ENCODE measurements around the gene SPATA21. TPM values are rescaled to one million over a fixed set of nuclear protein-coding genes. Genes with fewer than 3 reads are reported as not detected.
"Not testable (repeated sequence)": the region's sequence is repeated elsewhere in the genome, so short reads cannot be mapped to it uniquely, and the experiment has no call there.

The SPATA21 gene, protein sequence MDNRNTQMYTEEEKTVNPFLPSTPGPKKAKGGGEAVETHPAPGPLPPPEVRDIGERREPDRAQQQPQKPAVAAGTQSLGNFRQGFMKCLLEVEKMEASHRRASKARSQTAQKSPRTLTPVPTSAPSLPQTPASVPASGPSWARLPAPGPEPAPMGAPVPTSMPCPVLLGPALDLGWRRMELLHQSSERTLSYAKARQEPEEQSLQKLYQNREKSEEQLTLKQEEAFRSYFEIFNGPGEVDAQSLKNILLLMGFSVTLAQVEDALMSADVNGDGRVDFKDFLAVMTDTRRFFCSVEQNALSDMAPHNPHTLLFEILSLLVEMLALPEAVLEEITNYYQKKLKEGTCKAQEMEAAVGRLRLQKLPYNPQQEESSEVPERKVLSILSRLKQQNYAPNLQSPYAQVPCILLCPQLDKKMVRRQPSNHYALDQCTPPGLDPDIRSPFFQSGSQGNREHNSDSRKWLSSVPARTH
- not detected in 2 replicates for total RNA-seq

DNA sequence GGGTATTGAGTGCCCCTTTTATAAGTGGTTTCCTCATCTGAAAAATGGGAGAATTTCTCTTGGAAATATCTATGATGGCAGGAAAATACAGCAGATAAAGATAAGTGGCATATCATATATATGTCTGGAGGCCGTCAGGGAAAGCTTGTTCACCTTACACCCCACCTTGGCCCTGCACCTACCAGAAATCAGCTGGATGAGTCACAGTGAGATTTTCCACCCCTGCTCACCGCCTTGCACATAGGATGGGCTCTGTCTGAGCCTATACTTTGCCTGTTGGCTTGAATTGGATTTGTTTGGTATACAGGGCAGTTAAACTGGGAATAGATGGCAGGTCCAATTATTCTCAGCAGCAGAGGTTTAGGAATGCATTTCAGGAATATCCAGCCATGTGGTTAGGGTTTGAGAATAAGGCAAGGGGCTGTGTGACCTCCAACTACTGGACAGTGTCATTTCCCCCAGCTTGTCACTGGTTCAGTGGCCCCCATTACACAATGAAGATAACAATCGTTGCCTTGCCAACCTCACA, at the start of gene SPATA21:
Gene SPATA21 (minus strand): TSS at position 479 of the 529 bp plus-strand sequence. CDS start 6,053 bp downstream, outside the sequence.
- DNase-seq (ENCODE audit: low read depth), result no peak

DNA sequence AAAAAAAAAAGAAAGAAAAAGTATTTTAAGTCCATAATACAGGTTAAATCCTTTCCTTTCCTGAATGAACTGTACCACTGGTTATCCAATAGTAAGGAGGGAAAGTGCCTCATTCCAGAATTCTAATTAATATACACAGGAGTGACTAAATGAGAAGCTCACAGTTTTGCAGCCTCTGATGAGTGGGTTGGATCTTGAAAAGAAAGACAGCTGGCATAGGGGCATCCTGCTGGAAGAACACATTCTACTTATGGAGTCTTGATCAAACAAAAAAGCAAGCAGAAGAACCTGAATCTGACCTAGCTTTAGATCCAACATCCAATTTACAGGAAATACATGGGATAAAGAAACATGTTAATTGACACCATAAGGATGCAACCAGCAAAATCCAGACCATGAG, 49.8 kb upstream of the SPATA21 start:
- not testable (repeated sequence) for DNase-seq (ENCODE audit: low read depth)

DNA sequence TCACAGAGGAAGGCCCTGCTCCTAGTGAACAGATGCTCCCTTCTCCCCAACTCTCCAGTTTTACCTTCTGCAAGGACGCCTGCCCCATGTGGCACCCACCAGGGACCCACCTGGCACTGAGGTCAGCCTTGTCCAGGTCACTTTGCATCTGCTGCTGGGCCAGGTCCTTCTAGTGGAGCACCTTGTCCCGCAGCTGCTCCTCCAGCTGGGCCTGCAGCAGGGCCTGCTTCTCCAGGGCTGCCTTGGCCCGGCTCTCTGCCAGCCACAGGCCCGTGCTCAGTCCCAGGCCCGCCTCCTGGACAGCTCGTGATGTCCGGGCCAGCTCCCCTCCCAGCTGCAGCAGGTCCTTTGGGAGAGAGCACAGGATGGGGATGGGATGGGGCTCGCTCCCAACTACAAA, 49.1 kb upstream of the SPATA21 start:
- not testable (repeated sequence) for DNase-seq (ENCODE audit: low read depth)

DNA sequence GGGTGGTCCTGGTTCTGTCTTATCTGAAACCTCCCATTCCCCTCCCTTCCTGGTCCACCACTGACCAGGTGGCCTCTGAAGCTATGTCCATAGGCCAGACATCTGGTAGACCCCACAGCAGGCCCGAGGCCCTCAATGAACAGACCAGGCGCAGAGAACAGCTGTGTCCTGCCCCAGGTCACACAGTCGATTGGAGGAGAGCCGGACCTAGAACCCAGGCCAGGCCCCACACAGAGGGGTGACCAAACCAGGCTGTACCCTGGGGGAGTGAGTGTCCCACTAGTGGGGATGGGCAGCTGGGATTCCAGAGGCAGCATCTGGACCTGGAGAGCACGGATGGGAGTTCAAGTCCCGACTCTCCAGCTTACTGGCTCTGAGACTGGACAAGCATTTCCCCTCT, 47.7 kb upstream of the SPATA21 start:
- no peak for DNase-seq (ENCODE audit: low read depth)

DNA sequence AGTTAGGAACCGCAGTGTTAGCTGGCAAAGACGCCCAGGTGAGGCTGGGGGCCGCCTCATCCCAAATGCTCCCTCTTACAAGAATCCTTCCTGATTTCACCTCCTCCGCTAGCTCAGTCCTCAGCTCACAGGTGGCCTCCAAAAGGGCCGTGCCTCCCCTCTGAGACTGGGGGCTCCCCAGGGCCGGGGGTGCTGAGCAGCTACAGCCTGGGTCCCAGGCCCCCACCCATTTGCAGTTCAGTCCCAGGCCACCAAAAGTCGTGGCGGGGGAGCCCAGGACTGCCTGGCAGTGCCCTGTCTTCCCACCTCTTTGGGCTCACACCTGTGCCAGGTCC, 47.2 kb upstream of the SPATA21 start:
- DNase-seq (ENCODE audit: low read depth), result no peak

DNA sequence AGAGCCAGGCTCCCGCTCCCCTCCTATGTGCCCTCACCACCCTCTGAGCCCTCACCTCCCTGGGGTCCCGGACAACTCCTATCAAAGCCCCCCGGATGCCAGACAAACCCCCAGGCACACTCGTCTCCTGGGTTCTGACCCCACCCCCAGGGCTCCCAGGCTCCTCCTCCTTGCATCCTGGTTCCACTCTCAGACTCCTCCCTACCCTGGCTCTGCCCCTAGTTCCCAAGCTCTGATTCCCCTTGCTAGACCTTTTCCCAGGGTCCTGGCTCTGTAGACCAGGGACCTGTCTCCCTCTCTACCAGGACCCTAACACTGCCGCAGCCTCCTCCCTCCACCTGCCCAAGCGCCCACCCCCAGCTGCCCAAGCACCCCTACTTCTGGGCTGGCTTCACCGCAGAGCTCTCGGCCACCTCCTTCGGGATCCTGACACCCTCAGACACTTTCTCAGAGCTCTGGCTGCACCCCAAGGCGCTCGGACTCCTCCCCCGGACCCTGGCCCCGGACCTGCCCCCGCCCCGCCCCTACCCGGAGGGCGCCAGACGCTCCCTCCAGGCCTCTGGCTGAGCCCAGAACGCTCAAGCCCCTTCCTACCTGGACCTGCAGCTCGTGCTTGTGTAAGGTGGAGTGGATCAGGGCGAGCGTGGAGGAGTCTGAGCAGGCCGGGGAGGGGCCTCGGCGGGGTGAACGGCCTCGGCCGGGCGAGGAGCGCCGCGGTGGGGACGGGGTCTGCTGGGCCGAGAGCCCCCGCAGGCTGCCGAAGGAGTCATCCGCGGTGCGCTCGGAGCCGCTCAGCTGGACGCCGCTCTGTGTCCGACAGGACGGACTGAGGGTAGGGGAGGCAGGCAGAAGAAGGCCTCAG, 46.6 kb upstream of the SPATA21 start:
- not testable (repeated sequence) for DNase-seq (ENCODE audit: low read depth)

DNA sequence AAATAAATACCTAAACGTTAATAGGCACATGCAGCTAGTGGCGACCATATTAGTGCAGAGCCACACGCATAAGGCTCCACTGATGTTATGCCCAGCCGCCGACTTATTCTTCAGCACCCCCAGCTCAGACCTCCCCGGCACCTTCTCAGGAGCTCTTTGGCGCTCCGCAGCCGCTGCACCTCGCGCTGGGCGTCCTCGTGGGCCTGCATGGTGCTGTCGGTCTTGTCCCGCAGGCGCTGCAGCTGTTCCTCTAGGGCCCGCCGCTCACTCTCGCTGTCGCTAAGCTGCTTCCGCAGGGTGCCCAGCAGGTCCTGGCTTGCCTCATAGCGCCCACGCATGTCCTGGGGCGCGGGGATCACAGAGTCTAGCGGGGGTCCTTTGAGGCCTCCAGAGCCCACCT, 45.9 kb upstream of the SPATA21 start:
- not testable (repeated sequence) for DNase-seq (ENCODE audit: low read depth)

GRCh38 chr1:16478091-16478490, 40.9 kb upstream of the SPATA21 start:
- DNase-seq (ENCODE audit: low read depth), result no peak

GRCh38 chr1:16475771-16476770, 38.8 kb upstream of the SPATA21 start:
- DNase-seq (ENCODE audit: low read depth), result not testable (repeated sequence)

DNA sequence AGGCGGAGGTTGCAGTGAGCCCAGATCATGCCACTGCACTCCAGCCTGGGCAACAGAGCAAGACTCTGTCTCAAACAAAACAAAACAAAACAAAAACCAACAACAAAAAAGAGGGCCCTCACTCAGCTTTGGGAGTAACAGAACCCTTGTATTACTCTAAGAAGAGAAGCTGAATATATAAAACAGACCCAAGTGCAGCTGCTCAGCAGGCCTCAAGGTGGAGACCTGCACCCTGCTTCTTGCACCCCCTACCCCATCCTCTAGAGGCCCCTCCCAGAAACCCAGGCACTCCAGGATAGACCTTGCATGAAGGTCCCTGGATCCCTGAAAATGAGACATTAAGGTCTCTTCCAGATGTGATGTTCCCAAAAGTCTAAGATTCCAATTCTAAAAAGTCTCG, 37.7 kb upstream of the SPATA21 start:
- not testable (repeated sequence) for DNase-seq (ENCODE audit: low read depth)

DNA sequence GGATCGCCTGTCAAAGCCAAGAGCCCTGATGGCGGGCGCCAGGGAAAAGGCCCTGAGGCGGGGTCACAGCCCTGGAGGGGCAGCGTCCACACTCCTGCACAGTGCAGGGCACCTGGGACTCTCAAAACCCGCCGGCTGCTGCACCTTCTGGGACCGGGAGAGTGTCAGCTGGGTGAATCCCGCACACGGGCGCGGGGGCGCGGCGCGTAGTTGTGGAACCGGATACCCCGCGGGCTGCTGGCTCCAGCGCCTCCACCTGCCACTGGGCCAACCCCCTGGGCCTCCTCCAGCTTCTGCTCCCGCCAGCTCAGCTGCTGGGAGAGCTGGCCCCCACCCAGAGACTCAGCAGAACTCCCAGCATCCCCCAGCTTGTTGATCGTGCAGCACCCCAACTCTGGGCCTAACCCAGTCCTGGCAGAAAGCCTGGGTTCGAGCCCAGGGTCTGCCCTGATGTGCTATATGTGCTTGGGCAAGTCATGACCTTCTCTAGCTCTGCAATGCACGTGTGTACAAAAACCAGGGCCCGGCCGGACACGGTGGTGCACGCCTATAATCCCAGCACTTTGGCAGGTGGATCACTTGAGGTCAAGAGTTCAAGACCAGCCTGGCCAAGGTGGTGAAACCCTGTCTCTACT, 37.1 kb upstream of the SPATA21 start:
- DNase-seq (ENCODE audit: low read depth), result no peak

DNA sequence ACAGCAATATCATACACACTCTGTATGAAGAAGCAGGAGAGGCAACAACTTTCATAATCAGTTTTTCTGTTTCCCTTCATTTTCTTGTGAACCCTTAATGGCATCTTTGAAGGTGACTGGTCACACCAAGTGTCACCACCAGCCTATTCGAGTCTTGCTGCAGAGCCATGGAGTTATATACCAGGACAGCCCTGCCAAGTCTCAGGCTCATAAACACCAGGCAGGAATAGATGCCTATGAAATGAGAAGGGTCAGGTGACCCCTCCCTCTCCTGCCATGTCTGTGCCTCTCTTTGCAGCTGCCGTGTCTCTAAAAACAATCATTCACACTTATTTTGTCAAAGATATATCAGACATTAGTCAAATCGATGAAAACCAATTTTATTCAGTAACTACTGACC, 31.3 kb upstream of the SPATA21 start:
- no peak for DNase-seq (ENCODE audit: low read depth)

- DNase-seq (ENCODE audit: low read depth), result no peak
These were observed 27.8 kb upstream of the SPATA21 start for GRCh38 chr1:16464917-16465625.

DNA sequence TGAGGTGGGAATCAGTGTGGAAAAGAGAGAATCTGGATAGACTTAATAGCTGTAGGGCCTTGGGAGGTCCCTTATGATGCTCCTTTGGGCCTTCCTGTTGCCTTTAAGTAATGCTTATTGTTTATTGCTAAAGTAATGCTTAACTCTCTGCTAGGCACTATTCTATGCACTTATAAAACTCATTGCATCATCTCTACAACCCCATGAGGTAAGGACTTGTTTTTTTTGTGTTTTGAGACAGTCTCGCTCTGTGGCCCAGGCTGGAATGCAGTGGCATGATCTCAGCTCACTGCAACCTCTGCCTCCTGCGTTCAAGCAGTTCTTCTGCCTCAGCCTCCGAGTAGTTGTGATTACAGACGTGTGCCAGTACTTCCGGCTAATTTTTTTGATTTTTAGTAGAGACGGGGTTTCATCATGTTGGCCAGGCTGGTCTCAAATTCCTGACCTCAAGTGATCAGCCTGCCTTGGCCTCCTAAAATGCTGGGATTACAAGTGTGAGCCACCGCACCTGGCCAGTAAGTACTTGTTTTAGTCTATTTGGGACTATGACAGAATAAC, 25.6 kb upstream of the SPATA21 start:
- DNase-seq (ENCODE audit: low read depth), result no peak

DNA sequence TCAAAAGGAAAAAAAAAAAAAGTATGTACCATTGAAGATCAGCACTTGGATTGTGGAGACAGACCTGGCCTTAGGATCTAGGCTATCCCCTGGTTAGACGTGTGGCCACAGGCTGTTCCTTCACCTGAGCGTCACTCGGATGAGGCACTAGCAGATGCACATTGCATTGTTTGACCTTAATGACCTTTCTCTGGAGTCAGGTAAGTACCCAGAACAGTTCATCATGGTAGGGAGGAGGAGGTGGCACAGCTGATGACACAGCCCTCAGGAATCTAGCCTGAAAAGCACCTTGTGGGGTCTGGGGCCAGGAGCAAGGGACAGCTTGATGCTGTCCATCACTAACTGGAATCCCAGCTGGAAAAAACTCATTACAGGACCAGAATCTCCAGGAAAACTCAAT, 24.5 kb upstream of the SPATA21 start:
- peak; percentile 6 for DNase-seq (ENCODE audit: low read depth)

GRCh38 chr1:16459352-16459925, 22.2 kb upstream of the SPATA21 start:
- no peak for DNase-seq (ENCODE audit: low read depth)

- DNase-seq (ENCODE audit: low read depth), result no peak
These were observed 21.6 kb upstream of the SPATA21 start for GRCh38 chr1:16458831-16459230.

- not testable (repeated sequence) for DNase-seq (ENCODE audit: low read depth)
These were observed 18.9 kb upstream of the SPATA21 start for GRCh38 chr1:16456151-16456550.

GRCh38 chr1:16454909-16455308, 17.7 kb upstream of the SPATA21 start:
- not testable (repeated sequence) for DNase-seq (ENCODE audit: low read depth)
